ENCODE data around the gene ERAS.

DNA sequence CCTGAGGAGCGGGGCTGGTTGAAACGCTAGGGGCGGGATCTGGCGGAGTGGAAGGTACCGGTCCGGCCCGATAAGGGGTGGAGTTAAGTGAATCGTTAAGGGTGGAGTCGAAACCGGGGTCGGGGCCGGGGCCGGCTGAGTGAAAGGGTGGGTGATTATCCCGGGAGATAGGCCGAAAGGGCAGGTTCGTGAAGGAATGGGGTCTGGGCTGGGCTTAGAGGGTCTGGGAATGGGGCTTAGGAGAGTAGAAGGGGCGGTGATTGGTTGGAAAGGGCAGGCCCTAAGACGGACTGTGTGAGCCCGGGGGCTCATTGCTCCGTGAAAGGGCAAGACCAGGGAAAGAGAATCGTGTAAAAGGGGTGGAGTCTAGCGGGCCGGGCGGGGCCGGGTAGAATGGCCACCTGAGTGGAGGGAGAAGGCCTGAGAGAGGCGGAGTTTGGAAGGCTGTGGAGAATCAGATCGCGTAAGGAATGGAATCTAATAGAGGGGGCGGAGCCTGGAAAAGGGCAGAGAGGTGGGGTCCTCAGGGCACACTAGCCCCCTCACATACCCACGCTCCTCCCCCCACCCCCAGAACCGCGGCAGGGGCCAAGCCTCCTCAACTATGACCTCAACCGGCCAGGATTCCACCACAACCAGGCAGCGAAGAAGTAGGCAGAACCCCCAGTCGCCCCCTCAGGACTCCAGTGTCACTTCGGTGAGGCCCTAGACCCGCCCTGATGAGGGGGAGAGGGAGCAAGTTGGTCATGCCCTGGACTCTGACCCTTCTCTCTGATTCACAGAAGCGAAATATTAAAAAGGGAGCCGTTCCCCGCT, 24.0 kb upstream of the ERAS start:
- TF ChIP-seq EP300 (IDR thresholded peaks at IDR 0.05; ENCODE audit: borderline replicate concordance) (no peak), EGR1 (IDR thresholded peaks at IDR 0.05) (no peak), TCF12 (IDR thresholded peaks at IDR 0.05; ENCODE audit: low read depth) (no peak), TEAD4 (IDR thresholded peaks at IDR 0.05) (no peak), ZBTB7A (IDR thresholded peaks at IDR 0.05; ENCODE audit: low read depth) (peak; percentile 87), CEBPB (IDR thresholded peaks at IDR 0.05) (no peak)
- TF ChIP-seq, protein P1, sequence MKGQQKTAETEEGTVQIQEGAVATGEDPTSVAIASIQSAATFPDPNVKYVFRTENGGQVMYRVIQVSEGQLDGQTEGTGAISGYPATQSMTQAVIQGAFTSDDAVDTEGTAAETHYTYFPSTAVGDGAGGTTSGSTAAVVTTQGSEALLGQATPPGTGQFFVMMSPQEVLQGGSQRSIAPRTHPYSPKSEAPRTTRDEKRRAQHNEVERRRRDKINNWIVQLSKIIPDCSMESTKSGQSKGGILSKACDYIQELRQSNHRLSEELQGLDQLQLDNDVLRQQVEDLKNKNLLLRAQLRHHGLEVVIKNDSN (IDR thresholded peaks at IDR 0.05) = no peak
- TF ChIP-seq, protein P2, sequence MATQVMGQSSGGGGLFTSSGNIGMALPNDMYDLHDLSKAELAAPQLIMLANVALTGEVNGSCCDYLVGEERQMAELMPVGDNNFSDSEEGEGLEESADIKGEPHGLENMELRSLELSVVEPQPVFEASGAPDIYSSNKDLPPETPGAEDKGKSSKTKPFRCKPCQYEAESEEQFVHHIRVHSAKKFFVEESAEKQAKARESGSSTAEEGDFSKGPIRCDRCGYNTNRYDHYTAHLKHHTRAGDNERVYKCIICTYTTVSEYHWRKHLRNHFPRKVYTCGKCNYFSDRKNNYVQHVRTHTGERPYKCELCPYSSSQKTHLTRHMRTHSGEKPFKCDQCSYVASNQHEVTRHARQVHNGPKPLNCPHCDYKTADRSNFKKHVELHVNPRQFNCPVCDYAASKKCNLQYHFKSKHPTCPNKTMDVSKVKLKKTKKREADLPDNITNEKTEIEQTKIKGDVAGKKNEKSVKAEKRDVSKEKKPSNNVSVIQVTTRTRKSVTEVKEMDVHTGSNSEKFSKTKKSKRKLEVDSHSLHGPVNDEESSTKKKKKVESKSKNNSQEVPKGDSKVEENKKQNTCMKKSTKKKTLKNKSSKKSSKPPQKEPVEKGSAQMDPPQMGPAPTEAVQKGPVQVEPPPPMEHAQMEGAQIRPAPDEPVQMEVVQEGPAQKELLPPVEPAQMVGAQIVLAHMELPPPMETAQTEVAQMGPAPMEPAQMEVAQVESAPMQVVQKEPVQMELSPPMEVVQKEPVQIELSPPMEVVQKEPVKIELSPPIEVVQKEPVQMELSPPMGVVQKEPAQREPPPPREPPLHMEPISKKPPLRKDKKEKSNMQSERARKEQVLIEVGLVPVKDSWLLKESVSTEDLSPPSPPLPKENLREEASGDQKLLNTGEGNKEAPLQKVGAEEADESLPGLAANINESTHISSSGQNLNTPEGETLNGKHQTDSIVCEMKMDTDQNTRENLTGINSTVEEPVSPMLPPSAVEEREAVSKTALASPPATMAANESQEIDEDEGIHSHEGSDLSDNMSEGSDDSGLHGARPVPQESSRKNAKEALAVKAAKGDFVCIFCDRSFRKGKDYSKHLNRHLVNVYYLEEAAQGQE (IDR thresholded peaks at IDR 0.05; ENCODE audit: low read depth) = no peak
